Progenitor cell of endocrine pancreas (in vitro differentiated cells): ENCODE measurements around the gene ARPC1B. TPM values are rescaled to one million over a fixed set of nuclear protein-coding genes. Genes with fewer than 3 reads are reported as not detected.

Source experiments
- DNase-seq: peaks from one replicate; pipeline ENCODE4 v3.0.0; 2021; ENCODE audit warnings: low spot score; ENCODE audit not compliant: unreplicated experiment
- H3K27ac Mint-ChIP-seq: 2 replicates; pipeline ENCODE4 v1.8.0; 2021; ENCODE audit warnings: mild to moderate bottlenecking, moderate library complexity, mixed read lengths
- H3K27me3 Mint-ChIP-seq: 2 replicates; pipeline ENCODE4 v1.8.0; 2021; ENCODE audit warnings: mixed read lengths
- H3K36me3 Mint-ChIP-seq: 2 replicates; pipeline ENCODE4 v1.8.0; 2022; ENCODE audit warnings: mixed read lengths; ENCODE audit not compliant: insufficient read depth
- H3K4me1 Mint-ChIP-seq: 2 replicates; pipeline ENCODE4 v1.8.0; 2021; ENCODE audit warnings: low read depth, mixed read lengths
- H3K4me3 Mint-ChIP-seq: 2 replicates; pipeline ENCODE4 v1.8.0; 2021; ENCODE audit warnings: low read depth, mild to moderate bottlenecking, moderate library complexity, mixed read lengths
- H3K9me3 Mint-ChIP-seq: 2 replicates; pipeline ENCODE4 v1.8.0; 2021; ENCODE audit warnings: low read depth, mixed read lengths
- CTCF ChIP-seq: fragments of 200-600 bp; sonication (generic); IDR thresholded peaks from one replicate; pipeline ENCODE4 v1.5.0; 2021; ENCODE audit warnings: antibody characterized with exemption, mild to moderate bottlenecking; ENCODE audit not compliant: unreplicated experiment
- total RNA-seq: library from RNA; stranded (reverse); gene quantifications from 2 replicates; pipeline ENCODE4 v1.2.1, GENCODE V29; 2021

The ARPC1B gene
- total RNA-seq, 1 donor from 2014 or later, result 28.2 TPM

GRCh38 chr7:99437946-99438572 is 63.5 kb downstream of the ARPC1B start:
- TF ChIP-seq CTCF, result no peak
- Mint-ChIP-seq H3K36me3 (peaks cover 8% of the 10 kb centered on the region), H3K27me3 (no peaks in the 10 kb centered on the region), H3K4me1 (peaks cover 15% of the 10 kb centered on the region), H3K27ac (peak overlapping the region; percentile 98), H3K4me3 (peak overlapping the region; percentile 98), H3K9me3 (no peaks in the 10 kb centered on the region)
- no peak for DNase-seq

GRCh38 chr7:99438573-99439480 is 64.3 kb downstream of the ARPC1B start, which contains the start of the genes CPSF4 and PTCD1:
Gene CPSF4 (plus strand): TSS chr7:99438943. CDS start chr7:99439083, 140 bp downstream.
Gene PTCD1 (minus strand): TSS chr7:99438798. CDS start chr7:99435242, 3,556 bp downstream.
- no peak for TF ChIP-seq CTCF
- no peaks in the 10 kb centered on the region for H3K9me3 Mint-ChIP-seq
- peaks cover 8% of the 10 kb centered on the region for H3K36me3 Mint-ChIP-seq
- H3K4me1 Mint-ChIP-seq, result peaks cover 11% of the 10 kb centered on the region
- H3K27ac Mint-ChIP-seq, result peak within 1 kb of the TSS; percentile 98
- peak; percentile 97 for DNase-seq
- no peaks in the 10 kb centered on the region for H3K27me3 Mint-ChIP-seq
- peak within 1 kb of the TSS; percentile 98 for H3K4me3 Mint-ChIP-seq

DNA sequence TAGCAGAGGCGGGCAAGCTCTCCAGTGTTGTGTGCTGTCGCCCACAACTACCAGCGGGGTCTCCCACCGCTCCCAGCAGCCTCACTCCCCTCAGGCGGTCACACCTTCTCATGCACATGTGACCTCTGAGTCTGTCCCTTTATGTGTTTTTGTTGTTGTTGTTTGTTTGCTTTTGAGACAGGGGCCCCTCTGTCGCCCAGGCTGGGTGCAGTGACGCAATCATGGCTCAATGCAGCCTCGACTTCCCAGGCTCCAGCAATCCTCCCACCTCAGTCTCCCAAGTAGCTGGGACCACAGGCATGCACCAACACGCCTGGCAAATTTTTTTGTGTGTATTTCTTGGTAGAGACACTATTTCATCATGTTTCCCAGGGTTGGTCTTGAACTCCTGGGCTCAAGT is 65.7 kb downstream of the ARPC1B start:
- Mint-ChIP-seq H3K27ac (no peak overlapping the region), H3K27me3 (no peaks in the 10 kb centered on the region), H3K4me1 (peaks cover 11% of the 10 kb centered on the region), H3K9me3 (no peaks in the 10 kb centered on the region), H3K36me3 (peaks cover 10% of the 10 kb centered on the region), H3K4me3 (peak overlapping the region; percentile 98)
- no peak for DNase-seq
- TF ChIP-seq CTCF, result no peak

Other genes starting within 250 kb of the ARPC1B start
- 31.9 and 32.1 TPM in 2 replicates for gene SMURF1, start 230.6 kb upstream of the ARPC1B start, total RNA-seq
- 0.34 TPM in 1 of 2 replicates, not detected in the other for gene KPNA7, start 166.6 kb upstream of the ARPC1B start, total RNA-seq
- not detected in 2 replicates for gene MYH16, start 101.9 kb upstream of the ARPC1B start, total RNA-seq
- gene ARPC1A, start 48.8 kb upstream of the ARPC1B start, total RNA-seq, result 135 and 140 TPM in 2 replicates
- 128 TPM in 2 replicates for gene PDAP1, start 33.9 kb downstream of the ARPC1B start, total RNA-seq
- 97.2 and 102 TPM in 2 replicates for gene BUD31, start 34.2 kb downstream of the ARPC1B start, total RNA-seq
- gene PTCD1, start 64.1 kb downstream of the ARPC1B start, total RNA-seq, result 12.0 and 16.8 TPM in 2 replicates
- gene CPSF4, start 64.2 kb downstream of the ARPC1B start, total RNA-seq, result 77.4 and 86.9 TPM in 2 replicates
- 328 and 330 TPM in 2 replicates for gene ATP5MF, start 91.4 kb downstream of the ARPC1B start, total RNA-seq
- gene ZNF789, start 98.2 kb downstream of the ARPC1B start, total RNA-seq, result 26.7 and 27.4 TPM in 2 replicates
- 23.7 and 24.8 TPM in 2 replicates for gene ZNF394, start 125.6 kb downstream of the ARPC1B start, total RNA-seq
- gene ZKSCAN5, start 129.9 kb downstream of the ARPC1B start, total RNA-seq, result 14.7 and 15.2 TPM in 2 replicates
- gene FAM200A, start 177.4 kb downstream of the ARPC1B start, total RNA-seq, result 12.5 and 12.9 TPM in 2 replicates
- gene ZNF655, start 183.9 kb downstream of the ARPC1B start, total RNA-seq, result 70.9 and 72.6 TPM in 2 replicates
- gene TMEM225B, start 223.5 kb downstream of the ARPC1B start, total RNA-seq, result 0.91 and 1.4 TPM in 2 replicates
- 26.4 and 27.9 TPM in 2 replicates for gene ZSCAN25, start 242.2 kb downstream of the ARPC1B start, total RNA-seq